NOMO-1 treated with dmso at 0.1 percent for 144 hours (cell line): ENCODE data around the gene CDKN2B.

Experiments used
- DNase-seq: peaks from one replicate; lab custom pipeline; 2025; ENCODE audit not compliant: unreplicated experiment; lab: John Stamatoyannopoulos, UW

Gene CDKN2B

GRCh38 chr9:21995006-21995665, 14.0 kb downstream of the CDKN2B start:
- DNase-seq, result no peak

- no peak for DNase-seq
These were observed 14.5 kb downstream of the CDKN2B start, which contains the start of gene CDKN2B-AS1 for GRCh38 chr9:21994556-21995005. Gene CDKN2B-AS1, plus strand, starts transcription at chr9:21994791.

- no peak for DNase-seq
These were observed 15.1 kb downstream of the CDKN2B start, which contains the start of gene CDKN2A for GRCh38 chr9:21993893-21994555. Gene CDKN2A, minus strand, starts transcription at chr9:21994392.

GRCh38 chr9:21993007-21993406, 16.1 kb downstream of the CDKN2B start:
- DNase-seq, result no peak

GRCh38 chr9:21991072-21991959, 17.8 kb downstream of the CDKN2B start:
- no peak for DNase-seq

- DNase-seq, result no peak
These were observed 19.5 kb downstream of the CDKN2B start for GRCh38 chr9:21989440-21990189.

GRCh38 chr9:21988056-21988990, 20.8 kb downstream of the CDKN2B start:
- DNase-seq, result no peak

GRCh38 chr9:21985964-21986667, 23.0 kb downstream of the CDKN2B start:
- DNase-seq, result no peak

- DNase-seq, result no peak
These were observed 25.0 kb downstream of the CDKN2B start for GRCh38 chr9:21984101-21984500.

GRCh38 chr9:21983561-21983935, 25.6 kb downstream of the CDKN2B start:
- no peak for DNase-seq

GRCh38 chr9:21982861-21983560, 26.1 kb downstream of the CDKN2B start:
- no peak for DNase-seq

- no peak for DNase-seq
These were observed 26.7 kb downstream of the CDKN2B start for GRCh38 chr9:21982391-21982790.

GRCh38 chr9:21976334-21976875, 32.7 kb downstream of the CDKN2B start:
- DNase-seq, result no peak

GRCh38 chr9:21974722-21975409, 34.2 kb downstream of the CDKN2B start:
- no peak for DNase-seq

- DNase-seq, result no peak
These were observed 34.8 kb downstream of the CDKN2B start for GRCh38 chr9:21974343-21974721.

GRCh38 chr9:21972361-21972760, 36.7 kb downstream of the CDKN2B start:
- no peak for DNase-seq

GRCh38 chr9:21970800-21971640, 38.1 kb downstream of the CDKN2B start:
- DNase-seq, result no peak
